Stimulated activated naive B cell treated with anti-CD40 and anti-IgM and Interleukin-4, amounts not matched to agents 10 μg/mL and 1 μg/mL and 100 μg/mL, for 72 hours (primary cell): ENCODE data around the gene CERK.
"Not testable (repeated sequence)": the region's sequence is repeated elsewhere in the genome, so short reads cannot be mapped to it uniquely, and the experiment has no call there.

Source experiments
- ATAC-seq, 2 donors: fragments of 150-1000 bp; cut with Tn5 transposase; replicated peaks; 2 replicates each; pipeline ENCODE4 v1.10.0; 2021; ENCODE audit warnings: moderate library complexity in 1 of 2
- DNase-seq: peaks from one replicate; pipeline ENCODE4 v3.0.0; 2021
- H3K27ac Mint-ChIP-seq: one replicate; pipeline ENCODE4 v1.8.0; 2022; ENCODE audit warnings: mild to moderate bottlenecking, mixed read lengths
- H3K27me3 Mint-ChIP-seq, 2 donors: one replicate each; pipeline ENCODE4 v1.8.0; 2022; ENCODE audit warnings: mixed read lengths in 2 of 2
- H3K36me3 Mint-ChIP-seq, 2 donors: one replicate each; pipeline ENCODE4 v1.8.0; 2022; ENCODE audit warnings: mixed read lengths in 2 of 2, mild to moderate bottlenecking in 1 of 2
- H3K4me1 Mint-ChIP-seq, 2 donors: one replicate each; pipeline ENCODE4 v1.8.0; 2022; ENCODE audit warnings: mixed read lengths in 2 of 2, mild to moderate bottlenecking in 1 of 2
- H3K4me3 Mint-ChIP-seq, 2 donors: one replicate each; pipeline ENCODE4 v1.8.0; 2022; ENCODE audit warnings: mild to moderate bottlenecking in 2 of 2, mixed read lengths in 2 of 2, moderate library complexity in 1 of 2
- H3K9me3 Mint-ChIP-seq, 2 donors: one replicate each; pipeline ENCODE4 v1.8.0; 2022; ENCODE audit warnings: mixed read lengths in 2 of 2, mild to moderate bottlenecking in 1 of 2

The CERK gene

GRCh38 chr22:46638601-46639431 is 99.2 kb downstream of the CERK start:
- ATAC-seq (no peak), DNase-seq (no peak)
- Mint-ChIP-seq H3K9me3 (peaks cover 6 to 8% of the 10 kb centered on the region in 2 donors), H3K4me1 (peaks cover 24 to 28% of the 10 kb centered on the region in 2 donors), H3K36me3 (peaks cover 29 to 46% of the 10 kb centered on the region in 2 donors), H3K27ac (no peak overlapping the region), H3K27me3 (no peaks in the 10 kb centered on the region), H3K4me3 (no peak overlapping the region)

- Mint-ChIP-seq H3K4me3 (no peak overlapping the region), H3K4me1 (peaks cover 19 to 25% of the 10 kb centered on the region in 2 donors), H3K27ac (no peak overlapping the region), H3K36me3 (peaks cover 22 to 39% of the 10 kb centered on the region in 2 donors), H3K27me3 (no peaks in the 10 kb centered on the region), H3K9me3 (peaks cover 3% of the 10 kb centered on the region in 2 donors)
- ATAC-seq (no peak), DNase-seq (no peak)
Observed at GRCh38 chr22:46637711-46638600, 100.1 kb downstream of the CERK start.

DNA sequence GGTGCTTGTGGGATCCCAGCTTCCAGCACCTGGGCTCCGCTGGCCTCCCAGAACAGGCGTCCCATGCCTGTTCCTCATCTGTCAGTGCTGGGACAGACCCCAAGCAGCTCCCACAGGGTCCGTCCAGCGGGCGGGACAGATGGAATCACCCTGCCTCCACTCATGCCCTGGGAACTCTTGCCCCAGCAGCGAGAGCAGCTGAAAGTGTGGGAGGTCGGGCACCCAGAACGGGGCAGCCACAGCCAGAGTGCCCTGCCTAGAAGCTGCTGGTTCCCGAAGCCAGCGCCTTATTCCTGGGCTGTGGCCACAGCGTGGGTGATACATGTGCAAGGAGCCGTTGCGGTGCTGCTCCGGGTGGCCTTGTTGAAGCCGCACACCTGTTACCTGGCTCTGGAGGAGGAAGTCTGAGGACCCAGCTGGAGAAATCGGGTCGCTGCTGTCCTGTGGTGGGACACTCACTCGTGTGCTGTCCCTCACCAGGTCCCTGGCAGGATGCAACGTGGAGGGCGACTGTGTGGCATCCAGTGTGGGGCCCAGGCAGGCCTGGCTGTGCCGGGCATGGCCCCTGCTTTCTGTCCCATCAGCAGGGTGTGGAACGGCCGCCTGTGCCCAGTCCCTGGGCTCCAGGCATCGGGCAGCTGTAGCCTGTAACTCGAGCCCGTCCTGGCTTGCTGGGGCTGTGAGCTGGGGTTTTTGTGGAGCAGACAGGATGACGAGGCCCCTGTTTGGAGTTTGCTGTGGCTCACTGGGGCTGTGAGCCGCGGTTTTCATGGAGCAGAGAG is 101.6 kb downstream of the CERK start:
- Mint-ChIP-seq H3K4me3 (no peak overlapping the region), H3K9me3 (no peaks in the 10 kb centered on the region), H3K27ac (no peak overlapping the region), H3K36me3 (peaks cover 16 to 34% of the 10 kb centered on the region in 2 donors), H3K4me1 (peaks cover 13 to 15% of the 10 kb centered on the region in 2 donors), H3K27me3 (no peaks in the 10 kb centered on the region)
- ATAC-seq (no peak), DNase-seq (no peak)

GRCh38 chr22:46635756-46636155 is 102.3 kb downstream of the CERK start:
- Mint-ChIP-seq H3K4me1 (peaks cover 10 to 17% of the 10 kb centered on the region in 2 donors), H3K27ac (no peak overlapping the region), H3K9me3 (no peaks in the 10 kb centered on the region), H3K4me3 (no peak overlapping the region), H3K36me3 (peaks cover 17 to 31% of the 10 kb centered on the region in 2 donors), H3K27me3 (no peaks in the 10 kb centered on the region)
- DNase-seq (no peak), ATAC-seq (no peak)

- not testable (repeated sequence) for ATAC-seq, H3K27me3 Mint-ChIP-seq, H3K4me3 Mint-ChIP-seq, H3K27ac Mint-ChIP-seq, H3K9me3 Mint-ChIP-seq, DNase-seq
- peaks cover 14 to 30% of the 10 kb centered on the region in 2 donors for H3K36me3 Mint-ChIP-seq
- peaks cover 11 to 19% of the 10 kb centered on the region in 2 donors for H3K4me1 Mint-ChIP-seq
Observed at GRCh38 chr22:46634973-46635685, 102.9 kb downstream of the CERK start.
